HG03520 (cell line): ENCODE data around the gene NLN.
"Not testable (repeated sequence)": the region's sequence is repeated elsewhere in the genome, so short reads cannot be mapped to it uniquely, and the experiment has no call there.

Experiments used
- ATAC-seq: cut with Tn5 transposase; IDR thresholded peaks from one replicate; pipeline ENCODE4 v1.9.1; 2021; ENCODE audit warnings: mild to moderate bottlenecking, moderate library complexity; ENCODE audit not compliant: unreplicated experiment

Gene NLN

DNA sequence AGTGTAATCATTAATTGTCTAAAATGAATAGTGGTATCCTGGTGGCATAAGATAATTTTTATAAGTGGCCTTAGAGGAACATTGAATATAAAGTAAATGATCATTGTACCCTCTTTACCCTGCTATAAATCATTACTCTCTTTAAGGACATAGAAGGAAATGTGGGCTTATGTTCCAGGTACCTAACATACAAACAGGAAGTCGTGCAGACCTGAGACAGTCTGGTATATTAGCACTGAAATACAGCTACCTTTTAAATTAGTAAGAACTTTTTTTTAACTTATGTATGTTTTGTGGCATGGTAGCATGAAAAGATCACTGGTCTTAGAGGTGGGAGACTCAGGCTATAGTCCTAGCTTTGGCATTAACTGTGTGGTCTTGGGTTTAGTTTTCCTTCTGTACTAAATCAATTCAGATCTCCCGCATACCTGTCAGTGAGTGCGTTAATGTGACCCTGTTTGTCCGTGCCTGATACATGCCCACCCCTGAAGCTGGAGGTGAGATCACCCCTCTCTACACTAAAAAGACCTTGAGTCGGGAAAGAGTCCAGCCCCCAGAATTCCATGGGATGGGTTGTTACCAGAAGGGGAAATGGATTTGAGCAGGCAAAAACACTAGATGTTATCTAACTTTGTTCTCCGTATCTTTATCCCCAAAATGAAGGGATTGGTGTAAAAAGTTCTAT, 145.0 kb downstream of the NLN start:
- no peak for ATAC-seq

GRCh38 chr5:65867542-65868195, 145.7 kb downstream of the NLN start:
- no peak for ATAC-seq

- no peak for ATAC-seq
These were observed 146.5 kb downstream of the NLN start for GRCh38 chr5:65868509-65868908.

GRCh38 chr5:65871182-65871581, 149.2 kb downstream of the NLN start:
- no peak for ATAC-seq

- ATAC-seq, result not testable (repeated sequence)
These were observed 149.8 kb downstream of the NLN start for GRCh38 chr5:65871776-65872175.

GRCh38 chr5:65873181-65873750, 151.3 kb downstream of the NLN start:
- no peak for ATAC-seq

- no peak for ATAC-seq
These were observed 152.2 kb downstream of the NLN start for GRCh38 chr5:65874241-65874640.

DNA sequence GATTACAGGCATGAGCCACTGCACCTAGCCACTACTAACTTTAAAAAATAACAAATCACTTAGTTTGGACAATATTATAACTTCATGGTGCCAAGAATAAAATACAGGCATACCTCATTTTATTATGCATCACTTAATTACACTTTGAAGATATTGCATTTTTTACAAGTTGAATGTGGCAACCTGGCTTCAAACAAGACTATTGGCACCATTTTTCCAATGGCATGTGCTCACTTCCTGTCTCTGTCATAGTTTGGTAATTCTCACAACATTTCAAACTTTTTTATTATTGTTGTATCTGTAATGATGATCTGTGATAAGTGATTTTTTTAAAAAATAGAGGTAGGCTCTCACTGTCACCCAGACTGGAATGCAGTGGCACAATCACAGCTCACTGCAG, 154.5 kb downstream of the NLN start:
- ATAC-seq, result no peak

DNA sequence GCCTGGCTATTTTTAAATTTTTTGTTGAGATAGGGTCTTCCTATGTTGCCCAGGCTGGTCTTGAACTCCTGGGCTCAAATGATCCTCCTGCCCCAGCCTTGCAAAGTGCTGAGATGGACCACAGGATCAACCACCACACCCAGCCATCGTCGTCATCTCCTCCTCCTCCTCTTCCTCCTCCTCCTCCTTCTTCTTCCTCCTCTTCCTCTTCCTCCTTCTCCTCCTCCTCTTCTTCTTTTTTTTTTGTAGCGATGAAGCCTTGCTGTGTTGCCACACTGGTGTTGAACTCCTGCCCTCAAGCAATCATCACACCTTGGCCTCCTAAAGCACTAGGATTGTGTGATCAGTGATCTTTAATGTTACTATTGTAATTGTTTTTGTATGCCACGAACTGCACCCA, 155.0 kb downstream of the NLN start:
- no peak for ATAC-seq
